Body of pancreas (tissue), 4 donors: ENCODE results near the gene LYSMD1.

ENCODE experiments used
- CTCF ChIP-seq, 7 experiments: fragments of 450-650 bp in 4 of 7; fragments of 200-600 bp in 3 of 7; sonication (generic) in 3 of 7; IDR thresholded peaks; one replicate each; pipeline ENCODE4 v1.5.1; 2016 to 2019; ENCODE audit warnings: antibody characterized with exemption in 7 of 7
- POLR2A ChIP-seq, 3 donors: fragments of 450-650 bp; IDR thresholded peaks; one replicate each; pipeline ENCODE4 v1.6.1; 2016; ENCODE audit warnings: antibody characterized with exemption in 3 of 3, mild to moderate bottlenecking in 2 of 3

- TF ChIP-seq CTCF (IDR thresholded peaks at IDR 0.05), result no peak
- TF ChIP-seq POLR2A (IDR thresholded peaks at IDR 0.05), result no peak
Observed at GRCh38 chr1:151113877-151114276, 51.8 kb downstream of the LYSMD1 start.
